GM12865 (cell line): ENCODE data around the gene KLHL40.

Source experiments
- DNase-seq: peaks from one replicate; pipeline ENCODE4 v3.0.0; 2010; ENCODE audit warnings: low read depth
- H3K4me3 ChIP-seq: 2 replicates; pipeline ENCODE4 v1.5.1; 2011; ENCODE audit warnings: mild to moderate bottlenecking, low read depth, low read length, control low read depth
- CTCF ChIP-seq: IDR thresholded peaks from 2 replicates; pipeline ENCODE4 v1.5.1; 2011; ENCODE audit warnings: low read length, control low read depth, low read depth, inconsistent platforms; ENCODE audit not compliant: insufficient read depth; ENCODE audit errors: missing control alignments

The KLHL40 gene

DNA sequence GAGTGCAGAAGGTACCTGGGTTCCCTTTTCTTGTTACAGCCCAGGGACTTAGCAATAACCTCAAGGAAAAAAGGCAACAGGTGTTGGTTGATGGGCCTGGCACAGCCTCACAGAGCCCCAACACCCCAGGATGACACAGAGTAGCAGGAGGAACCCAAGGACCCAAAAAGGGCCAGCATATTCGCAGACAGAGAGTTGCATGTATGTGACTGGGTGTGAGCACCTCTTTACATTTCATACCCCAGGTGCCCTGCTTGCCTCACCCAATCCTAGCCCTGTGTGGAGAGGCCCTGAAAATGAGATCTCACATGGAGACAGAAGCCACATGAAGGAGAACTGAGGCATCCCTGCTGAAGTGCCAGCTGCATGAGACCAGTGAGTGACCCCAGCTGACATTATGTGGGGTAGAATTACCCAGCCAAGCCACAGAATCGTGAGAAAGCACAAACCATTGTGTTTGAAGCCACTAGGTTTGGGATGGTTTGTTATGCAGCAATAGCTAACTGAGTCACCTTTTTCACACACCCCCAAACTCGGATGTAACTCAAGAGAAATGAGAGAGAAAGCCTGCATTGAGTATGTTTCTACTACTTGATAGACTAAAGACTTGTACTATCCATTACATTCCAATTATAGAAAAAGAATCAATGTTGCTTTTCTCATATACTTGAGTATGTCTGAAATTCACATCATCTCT is 43.5 kb downstream of the KLHL40 start:
- TF ChIP-seq CTCF, result no peak
- no peak overlapping the region for H3K4me3 ChIP-seq
- no peak for DNase-seq

- TF ChIP-seq CTCF, result no peak
- H3K4me3 ChIP-seq, result no peak overlapping the region
- no peak for DNase-seq
Measured at GRCh38 chr3:42729404-42730145, 44.2 kb downstream of the KLHL40 start.

DNA sequence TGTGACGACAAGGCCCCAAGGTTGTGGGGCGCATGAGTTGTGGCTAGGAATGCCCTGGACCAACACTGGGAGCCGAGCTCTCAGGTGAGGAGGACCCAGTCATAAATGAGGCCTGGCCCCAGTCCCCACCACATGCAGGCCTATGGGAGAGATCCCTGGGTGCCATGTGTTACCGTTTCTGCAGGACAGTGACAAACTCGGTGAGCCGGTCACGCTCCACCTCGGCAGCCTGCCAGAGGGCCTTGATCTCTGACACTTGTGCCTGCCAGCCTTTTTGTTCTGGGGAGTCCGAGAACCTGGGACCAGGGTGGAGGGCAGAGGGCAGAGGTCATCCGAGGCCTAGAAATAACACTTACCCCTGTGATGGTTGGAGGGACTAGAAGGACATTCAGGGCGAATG is 45.0 kb downstream of the KLHL40 start:
- TF ChIP-seq CTCF, result no peak
- no peak for DNase-seq
- H3K4me3 ChIP-seq, result no peak overlapping the region

DNA sequence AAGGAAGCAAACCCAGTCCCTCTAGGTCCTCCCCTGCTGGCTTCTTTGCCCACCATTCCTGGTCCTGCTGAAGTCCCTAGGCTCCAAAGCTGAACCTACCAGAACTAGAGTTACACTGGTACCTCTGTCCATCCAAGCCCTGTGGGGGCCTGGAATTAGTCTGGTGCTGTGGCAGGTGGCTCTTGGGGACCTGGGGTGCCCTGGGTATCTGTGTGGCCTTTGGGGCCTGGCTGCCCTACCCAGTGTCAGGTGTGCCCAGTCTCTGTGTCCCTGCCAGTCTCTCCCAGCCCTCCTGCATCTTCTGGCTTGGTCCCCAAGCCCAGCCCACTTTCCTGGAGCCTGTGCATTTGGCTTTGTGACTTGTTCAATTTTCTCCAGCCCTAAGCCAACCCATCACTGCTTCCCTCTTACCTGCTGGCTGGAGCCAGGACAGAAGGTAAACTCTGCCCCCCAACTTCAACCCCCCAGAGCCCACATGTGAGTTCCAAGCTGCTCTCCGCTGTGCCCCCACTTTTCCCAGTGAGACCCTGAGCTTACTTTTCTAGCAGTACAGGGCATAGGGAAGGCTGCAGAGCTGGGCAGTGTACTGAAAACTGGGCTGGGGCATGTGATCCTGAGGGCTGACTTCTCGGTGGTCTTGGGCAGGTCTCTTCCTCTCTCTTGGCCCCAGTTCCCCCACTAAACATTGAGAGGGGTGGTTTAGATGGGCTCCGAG is 45.5 kb downstream of the KLHL40 start:
- TF ChIP-seq CTCF, result no peak

GRCh38 chr3:42731476-42732195 is 46.3 kb downstream of the KLHL40 start:
- no peak for TF ChIP-seq CTCF
- DNase-seq, result no peak
- H3K4me3 ChIP-seq, result no peak overlapping the region

More for the DNA sequence above, 45.5 kb downstream of the KLHL40 start:
- H3K4me3 ChIP-seq, result no peak overlapping the region
- no peak for DNase-seq

DNA sequence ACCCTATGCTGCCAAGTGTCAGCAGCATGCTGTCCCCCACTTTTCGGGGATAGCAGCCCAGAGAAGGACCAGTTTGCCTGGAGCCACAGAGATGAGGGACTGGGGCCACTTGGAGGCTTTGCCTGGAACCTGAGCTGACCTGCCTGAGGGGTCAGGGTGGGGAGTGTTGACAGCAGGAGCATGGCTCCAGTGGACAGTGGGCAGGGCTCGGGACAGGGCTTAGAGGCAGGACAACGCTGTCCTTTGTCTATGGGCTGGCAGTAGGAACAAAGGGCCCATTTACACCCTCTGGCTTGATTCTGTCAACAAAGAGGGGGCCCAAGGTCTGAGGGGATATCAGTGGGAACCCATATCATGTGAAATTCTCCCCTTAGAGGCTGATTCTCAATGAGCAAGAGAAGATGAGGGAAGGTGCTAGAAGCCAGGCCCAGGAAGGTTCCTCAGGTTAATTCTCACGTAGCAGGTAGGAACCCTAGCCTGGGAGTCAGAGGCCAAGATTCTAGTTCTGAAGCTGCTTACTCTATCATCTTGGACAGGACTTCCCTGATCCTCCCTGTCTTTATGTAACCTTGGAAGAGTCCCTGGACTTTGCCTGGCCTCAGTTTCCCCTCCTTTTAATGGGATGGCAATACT is 47.0 kb downstream of the KLHL40 start:
- no peak for DNase-seq
- H3K4me3 ChIP-seq, result no peak overlapping the region
- no peak for TF ChIP-seq CTCF
